HG02852 (cell line): Measurements from ENCODE around the gene ST3GAL3.

Experiments used
- ATAC-seq: cut with Tn5 transposase; IDR thresholded peaks from one replicate; pipeline ENCODE4 v1.9.1; 2021; ENCODE audit warnings: mild to moderate bottlenecking, moderate library complexity; ENCODE audit not compliant: unreplicated experiment

ST3GAL3 gene

GRCh38 chr1:43957407-43958040, 250.2 kb downstream of the ST3GAL3 start:
- ATAC-seq, result no peak

DNA sequence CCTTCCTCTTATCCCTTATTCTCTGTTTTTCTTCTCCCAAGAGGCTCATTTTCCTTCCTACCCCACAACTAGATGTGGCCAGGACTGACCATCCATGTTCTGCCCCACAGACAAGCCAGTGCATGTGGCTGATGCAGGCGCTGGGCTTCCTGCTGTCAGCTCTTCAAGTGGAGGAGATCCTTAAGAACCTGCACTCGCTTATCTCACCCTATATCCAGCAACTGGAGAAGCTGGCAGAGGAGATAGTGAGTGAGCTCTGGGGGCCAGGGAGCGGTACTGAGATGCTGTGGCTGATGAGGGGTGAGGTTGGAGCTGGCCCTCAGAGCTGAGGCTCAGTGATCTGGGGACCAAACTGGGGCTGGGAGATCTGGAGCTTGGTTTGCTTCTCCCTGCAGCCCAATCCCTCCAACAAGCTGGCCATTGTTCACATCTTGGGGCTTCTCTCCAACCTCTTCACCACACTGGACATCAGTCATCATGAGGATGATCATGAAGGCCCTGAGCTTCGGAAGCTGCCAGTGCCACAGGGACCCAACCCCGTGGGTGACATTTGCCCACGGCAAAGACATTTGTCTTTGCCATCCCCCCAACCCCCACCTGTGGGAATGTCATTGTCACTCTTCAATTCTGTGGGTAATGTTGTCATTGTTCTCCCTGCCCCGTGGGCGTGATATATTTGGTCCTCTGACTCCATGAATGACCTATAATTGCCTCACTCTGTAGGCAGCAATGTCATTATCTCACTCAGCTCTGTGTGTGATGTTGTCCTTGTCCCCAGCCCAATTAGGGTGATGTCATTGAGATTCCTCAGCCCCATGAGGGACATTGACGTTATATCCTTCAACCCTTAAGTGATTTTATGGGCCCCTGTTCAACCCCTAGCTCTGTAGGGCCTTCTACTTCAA, 251.3 kb downstream of the ST3GAL3 start:
- no peak for ATAC-seq

DNA sequence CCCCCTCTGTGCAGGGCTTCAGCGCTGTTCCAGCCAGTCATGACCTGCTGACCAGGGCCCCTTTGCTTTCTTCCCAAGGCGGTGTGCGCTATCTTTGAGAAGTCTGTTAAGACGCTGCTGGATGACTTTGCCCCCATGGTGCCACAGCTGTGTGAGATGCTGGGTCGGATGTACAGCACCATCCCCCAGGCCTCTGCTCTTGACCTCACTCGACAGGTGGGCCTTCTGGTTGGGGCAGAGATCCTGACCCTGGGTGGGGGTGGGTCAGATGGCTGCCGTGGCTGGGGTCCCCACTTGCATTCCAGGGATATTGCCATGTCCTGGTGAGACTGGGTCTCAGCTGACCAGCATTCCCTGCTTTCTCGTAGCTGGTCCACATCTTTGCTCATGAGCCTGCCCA, 253.5 kb downstream of the ST3GAL3 start:
- no peak for ATAC-seq

DNA sequence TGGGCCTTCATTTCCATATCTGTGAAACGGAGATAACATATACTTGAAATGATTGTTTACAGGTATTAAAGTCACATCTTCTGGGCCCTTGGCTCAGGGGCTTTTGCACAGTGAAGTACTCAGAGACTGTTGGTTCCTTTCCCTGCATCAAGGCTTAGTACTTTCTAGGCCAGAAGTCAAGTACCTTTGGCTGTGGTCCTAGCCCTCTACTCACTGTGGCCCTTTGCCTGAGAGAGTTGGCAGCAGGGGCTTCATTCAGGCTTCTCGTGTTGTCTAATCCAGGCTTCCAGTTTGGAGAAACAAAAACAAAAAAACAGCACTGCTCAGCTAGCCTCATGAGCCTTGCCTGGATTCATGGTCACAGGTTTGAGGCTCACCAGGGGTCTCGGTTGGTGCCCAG, 254.4 kb downstream of the ST3GAL3 start:
- ATAC-seq, result no peak

- no peak for ATAC-seq
These were observed 255.0 kb downstream of the ST3GAL3 start for GRCh38 chr1:43962324-43962723.

DNA sequence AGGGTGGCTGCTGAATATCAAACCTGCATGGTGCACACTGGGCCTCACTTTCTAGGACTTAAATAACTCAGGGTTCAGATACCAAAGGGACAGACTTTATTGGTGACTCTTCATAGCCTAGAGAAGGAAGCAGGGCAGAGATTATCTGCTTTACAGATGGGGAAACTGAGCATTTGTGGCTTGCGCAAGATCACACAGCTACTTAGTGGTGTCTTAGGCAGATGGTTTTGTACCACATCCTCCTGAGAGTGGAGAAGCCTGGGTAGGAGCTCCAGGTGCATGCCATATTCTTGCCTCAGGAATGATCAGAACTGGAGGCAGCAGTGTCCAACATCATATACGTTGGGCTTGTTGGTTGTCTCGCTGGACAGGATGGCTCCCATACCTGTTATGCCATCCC, 255.7 kb downstream of the ST3GAL3 start:
- ATAC-seq, result no peak

DNA sequence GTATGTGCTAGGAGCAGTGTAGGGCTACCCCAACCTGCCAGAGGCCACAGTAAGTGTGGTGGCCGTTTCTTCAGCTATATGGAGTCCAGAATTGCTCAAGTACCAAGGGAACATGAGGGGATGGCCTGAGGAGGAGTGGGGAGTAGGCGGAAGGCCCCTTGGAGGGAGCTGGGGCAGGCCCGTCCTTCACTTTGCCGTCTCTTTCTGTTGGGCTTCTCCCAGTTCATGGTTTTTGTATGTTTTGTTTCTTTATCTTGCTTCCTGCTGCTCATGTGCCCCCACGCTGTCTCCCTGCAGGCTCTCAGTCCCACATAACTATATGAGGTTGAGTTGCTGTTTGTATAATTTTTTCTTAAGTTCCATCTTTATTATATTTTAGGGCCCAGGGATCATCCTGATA, 256.6 kb downstream of the ST3GAL3 start:
- ATAC-seq, result no peak

- no peak for ATAC-seq
These were observed 258.0 kb downstream of the ST3GAL3 start for GRCh38 chr1:43965316-43965715.

- no peak for ATAC-seq
These were observed 261.1 kb downstream of the ST3GAL3 start for GRCh38 chr1:43968348-43968948.

DNA sequence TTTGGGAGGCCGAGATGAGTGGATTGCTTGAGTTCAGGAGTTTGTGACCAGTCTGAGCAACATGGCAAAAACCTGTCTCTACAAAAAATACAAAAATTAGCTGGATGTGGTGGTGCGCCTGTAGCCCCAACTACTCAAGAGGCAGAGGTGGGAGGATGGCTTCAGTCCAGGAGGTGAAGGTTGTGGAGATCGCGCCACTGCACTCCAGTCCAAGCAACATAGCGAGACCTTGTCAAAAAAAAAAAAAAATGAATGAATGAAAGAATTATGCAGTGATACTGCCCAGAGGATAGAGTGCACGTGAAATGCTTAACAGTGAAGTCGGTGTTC, 262.0 kb downstream of the ST3GAL3 start:
- ATAC-seq, result no peak

GRCh38 chr1:43969746-43970466, 262.6 kb downstream of the ST3GAL3 start, which contains the start of gene DPH2:
Gene DPH2 (plus strand): TSS chr1:43970010. CDS start chr1:43970176, 166 bp downstream.
- ATAC-seq, result peak; percentile 80

- no peak for ATAC-seq
These were observed 263.2 kb downstream of the ST3GAL3 start for GRCh38 chr1:43970502-43970901.

- ATAC-seq, result no peak
These were observed 263.6 kb downstream of the ST3GAL3 start for GRCh38 chr1:43970911-43971310.

DNA sequence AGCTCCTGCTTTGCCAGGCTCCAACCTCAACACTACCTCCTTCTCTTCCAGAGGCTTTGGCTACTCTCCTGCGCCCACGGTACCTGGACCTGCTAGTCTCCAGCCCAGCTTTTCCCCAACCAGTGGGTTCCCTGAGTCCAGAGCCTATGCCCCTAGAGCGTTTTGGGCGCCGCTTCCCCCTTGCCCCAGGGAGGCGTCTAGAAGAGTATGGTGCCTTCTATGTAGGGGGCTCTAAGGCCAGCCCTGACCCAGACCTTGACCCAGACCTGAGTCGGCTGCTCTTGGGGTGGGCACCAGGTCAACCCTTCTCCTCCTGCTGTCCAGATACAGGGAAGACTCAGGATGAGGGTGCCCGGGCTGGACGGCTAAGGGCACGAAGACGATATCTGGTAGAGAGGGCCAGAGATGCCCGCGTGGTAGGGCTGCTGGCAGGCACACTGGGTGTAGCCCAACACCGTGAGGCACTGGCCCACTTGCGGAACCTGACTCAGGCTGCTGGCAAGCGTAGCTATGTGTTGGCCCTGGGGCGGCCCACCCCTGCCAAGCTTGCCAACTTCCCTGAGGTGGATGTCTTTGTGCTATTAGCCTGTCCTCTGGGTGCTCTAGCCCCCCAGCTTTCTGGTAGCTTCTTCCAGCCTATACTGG, 264.1 kb downstream of the ST3GAL3 start:
- no peak for ATAC-seq

- ATAC-seq, result peak; percentile 0
These were observed 266.7 kb downstream of the ST3GAL3 start for GRCh38 chr1:43973981-43974442.

GRCh38 chr1:43974443-43975248, 267.3 kb downstream of the ST3GAL3 start, which contains the start of gene ATP6V0B:
Gene ATP6V0B (plus strand): TSS chr1:43974960. CDS start chr1:43975041, 81 bp downstream.
- ATAC-seq, result peak; percentile 67

- no peak for ATAC-seq
These were observed 268.1 kb downstream of the ST3GAL3 start for GRCh38 chr1:43975249-43975961.

DNA sequence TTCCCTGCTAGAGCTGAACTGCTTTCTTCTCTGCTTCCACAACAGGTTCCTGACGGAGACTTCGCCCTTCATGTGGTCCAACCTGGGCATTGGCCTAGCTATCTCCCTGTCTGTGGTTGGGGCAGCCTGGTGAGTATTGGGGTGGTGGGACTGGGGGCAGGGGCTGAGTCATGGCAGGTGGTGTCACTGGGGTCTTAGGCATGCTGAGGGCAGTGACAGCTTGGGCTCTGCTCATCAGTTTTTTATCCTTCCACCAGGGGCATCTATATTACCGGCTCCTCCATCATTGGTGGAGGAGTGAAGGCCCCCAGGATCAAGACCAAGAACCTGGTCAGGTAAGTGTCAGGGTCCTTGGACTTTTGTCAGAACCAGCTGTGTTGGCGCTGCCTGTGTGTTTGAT, 268.7 kb downstream of the ST3GAL3 start:
- no peak for ATAC-seq

GRCh38 chr1:43976890-43977289, 269.6 kb downstream of the ST3GAL3 start:
- ATAC-seq, result no peak
